Measurements from ENCODE around the gene CNTN4. TPM values are rescaled to one million over a fixed set of nuclear protein-coding genes. Genes with fewer than 3 reads are reported as not detected.

Gene CNTN4
- total and polyA plus RNA-seq, 2 of the 8 experiments (the other 6 are each of a cell fraction or from before 2014, with no cell fraction given): 0.41 to 2.2 TPM

- peak; percentile 32 for FAIRE-seq
Measured at GRCh38 chr3:2526926-2527325, 428.3 kb downstream of the CNTN4 start.

More at GRCh38 chr3:2526926-2527325, 428.3 kb downstream of the CNTN4 start:
- Histone ChIP-seq H2BK20ac (ENCODE audit: low read length) (no peak overlapping the region), H3K27ac (ENCODE audit: low read depth, low read length) (no peak overlapping the region), H2BK120ac (replicated peaks; ENCODE audit: low read depth, low read length) (no peak overlapping the region), H3K14ac (ENCODE audit: insufficient read length) (no peak overlapping the region), H4K91ac (replicated peaks; ENCODE audit: insufficient read length, low read length) (no peak overlapping the region), H3K56ac (replicated peaks; ENCODE audit: insufficient read length, low read depth, low read length) (no peak overlapping the region), H3K4me2 (ENCODE audit: insufficient read depth in 1 of 2, low read depth in 2 of 2, low read length in 2 of 2) (no peak overlapping the region), H3K27me3 (replicated peaks in 1 of 4; ENCODE audit: control insufficient read depth in 3 of 4, extremely low read depth in 1 of 4, insufficient read depth in 3 of 4, low read length in 3 of 4) (no peaks in the 10 kb centered on the region), H3K23ac (ENCODE audit: insufficient read length) (no peak overlapping the region), H2BK12ac (ENCODE audit: low read depth, low read length) (no peak overlapping the region), H3K4ac (replicated peaks; ENCODE audit: insufficient read length, low read depth, low read length) (no peak overlapping the region), H3K36me3 (ENCODE audit: control insufficient read depth in 2 of 4, insufficient read depth in 4 of 4, low read length in 3 of 4) (no peaks in the 10 kb centered on the region), H2AK5ac (ENCODE audit: low read depth, low read length) (no peak overlapping the region), H3K23me2 (ENCODE audit: low read depth, low read length) (no peaks in the 10 kb centered on the region), H4K20me1 (replicated peaks in 1 of 2; ENCODE audit: control insufficient read depth in 1 of 2, insufficient read depth in 2 of 2, low read length in 2 of 2) (no peaks in the 10 kb centered on the region), H3K79me1 (ENCODE audit: low read depth, low read length) (no peaks in the 10 kb centered on the region), H4K8ac (ENCODE audit: extremely low read depth, insufficient read depth, low read length) (no peak overlapping the region), H3K4me1 (replicated peaks in 1 of 4; ENCODE audit: control insufficient read depth in 3 of 4, insufficient read depth in 4 of 4, low read length in 3 of 4) (no peaks in the 10 kb centered on the region), H3K9me3 (ENCODE audit: insufficient read depth in 2 of 2, low read depth in 1 of 2, low read length in 1 of 2) (no peaks in the 10 kb centered on the region), H3K79me2 (ENCODE audit: control insufficient read depth in 1 of 2, insufficient read depth in 2 of 2, low read length in 2 of 2) (no peaks in the 10 kb centered on the region), H3K4me3 (ENCODE audit: extremely low read depth in 1 of 4, insufficient read depth in 2 of 4, low read depth in 3 of 4, low read length in 4 of 4) (no peak overlapping the region), H3K18ac (ENCODE audit: extremely low read depth, low read length) (no peak overlapping the region), H2BK5ac (ENCODE audit: low read depth, low read length) (no peak overlapping the region), H2AFZ (ENCODE audit: low read length) (peak overlapping the region; percentile 83; the same call in 1 of the 2 replicates), H4K5ac (ENCODE audit: insufficient read length, low read depth, low read length) (no peak overlapping the region), H3K9ac (replicated peaks in 1 of 4; ENCODE audit: extremely low read depth in 1 of 4, low read depth in 3 of 4, low read length in 3 of 4) (no peak overlapping the region), H2BK15ac (ENCODE audit: low read length) (no peak overlapping the region)
- WGBS, 2 experiments (ENCODE audit: extremely low coverage in 1 of 2, insufficient coverage in 1 of 2, insufficient read length in 1 of 2, insufficient replicate concordance in 2 of 2, low coverage in 1 of 2, low lambda C conversion rate in 2 of 2, missing lambda C conversion rate in 1 of 2): 80% methylated on average over 1 of the region's 1 CpG; no CpG with 5 or more reads in 1 of the 2 experiments
- CTCF ChIA-PET (ENCODE audit: partially characterized antibody): no interaction called here
- no peak for DNase-seq (ENCODE audit: low read depth in 1 of 2, low spot score in 2 of 2)
- POLR2A ChIA-PET (ENCODE audit: partially characterized antibody): no interaction called here
- TF ChIP-seq HDAC2 (IDR thresholded peaks at IDR 0.05; ENCODE audit: borderline replicate concordance in 1 of 2, low read depth in 2 of 2, low read length in 2 of 2) (no peak), SIRT6 (IDR thresholded peaks at IDR 0.05; ENCODE audit: low read length) (no peak), KDM5A (IDR thresholded peaks at IDR 0.05; ENCODE audit: low read length) (no peak), SP4 (IDR thresholded peaks at IDR 0.05; ENCODE audit: low read length) (no peak), SUZ12 (IDR thresholded peaks at IDR 0.05; ENCODE audit: low read length) (no peak), ZNF274 (IDR thresholded peaks at IDR 0.05; ENCODE audit: borderline replicate concordance, extremely low read depth, low read length) (no peak), KDM4A (IDR thresholded peaks at IDR 0.05; ENCODE audit: low read depth, low read length, severe bottlenecking) (no peak), MAFK (IDR thresholded peaks at IDR 0.05; ENCODE audit: low read depth, low read length) (no peak), TEAD4 (IDR thresholded peaks at IDR 0.05; ENCODE audit: low read depth, low read length) (no peak)
